ENCODE data around the gene ARID1B.

- TF ChIP-seq, protein P1, sequence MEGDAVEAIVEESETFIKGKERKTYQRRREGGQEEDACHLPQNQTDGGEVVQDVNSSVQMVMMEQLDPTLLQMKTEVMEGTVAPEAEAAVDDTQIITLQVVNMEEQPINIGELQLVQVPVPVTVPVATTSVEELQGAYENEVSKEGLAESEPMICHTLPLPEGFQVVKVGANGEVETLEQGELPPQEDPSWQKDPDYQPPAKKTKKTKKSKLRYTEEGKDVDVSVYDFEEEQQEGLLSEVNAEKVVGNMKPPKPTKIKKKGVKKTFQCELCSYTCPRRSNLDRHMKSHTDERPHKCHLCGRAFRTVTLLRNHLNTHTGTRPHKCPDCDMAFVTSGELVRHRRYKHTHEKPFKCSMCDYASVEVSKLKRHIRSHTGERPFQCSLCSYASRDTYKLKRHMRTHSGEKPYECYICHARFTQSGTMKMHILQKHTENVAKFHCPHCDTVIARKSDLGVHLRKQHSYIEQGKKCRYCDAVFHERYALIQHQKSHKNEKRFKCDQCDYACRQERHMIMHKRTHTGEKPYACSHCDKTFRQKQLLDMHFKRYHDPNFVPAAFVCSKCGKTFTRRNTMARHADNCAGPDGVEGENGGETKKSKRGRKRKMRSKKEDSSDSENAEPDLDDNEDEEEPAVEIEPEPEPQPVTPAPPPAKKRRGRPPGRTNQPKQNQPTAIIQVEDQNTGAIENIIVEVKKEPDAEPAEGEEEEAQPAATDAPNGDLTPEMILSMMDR (conservative IDR thresholded peaks at IDR 0.05): no peak
- no peak for TF ChIP-seq ZFX (IDR thresholded peaks at IDR 0.05)
These were observed 55.1 kb downstream of the ARID1B start for GRCh38 chr6:156832231-156832647.
